GM10266 (cell line): Measurements from ENCODE around the gene ATRNL1.

Experiments used
- DNase-seq: peaks from one replicate; pipeline ENCODE4 v3.0.0; 2012; ENCODE audit errors: extremely low spot score
- TF ChIP-seq, protein P1 (sequence below): IDR thresholded peaks from 2 replicates; pipeline ENCODE4 v1.5.1; 2012; ENCODE audit warnings: mild to moderate bottlenecking, low read depth; ENCODE audit not compliant: control insufficient read depth, insufficient read depth; ENCODE audit errors: missing control alignments

The ATRNL1 gene

GRCh38 chr10:115049318-115049717, 43.8 kb upstream of the ATRNL1 start:
- no peak for DNase-seq
- TF ChIP-seq, protein P1, sequence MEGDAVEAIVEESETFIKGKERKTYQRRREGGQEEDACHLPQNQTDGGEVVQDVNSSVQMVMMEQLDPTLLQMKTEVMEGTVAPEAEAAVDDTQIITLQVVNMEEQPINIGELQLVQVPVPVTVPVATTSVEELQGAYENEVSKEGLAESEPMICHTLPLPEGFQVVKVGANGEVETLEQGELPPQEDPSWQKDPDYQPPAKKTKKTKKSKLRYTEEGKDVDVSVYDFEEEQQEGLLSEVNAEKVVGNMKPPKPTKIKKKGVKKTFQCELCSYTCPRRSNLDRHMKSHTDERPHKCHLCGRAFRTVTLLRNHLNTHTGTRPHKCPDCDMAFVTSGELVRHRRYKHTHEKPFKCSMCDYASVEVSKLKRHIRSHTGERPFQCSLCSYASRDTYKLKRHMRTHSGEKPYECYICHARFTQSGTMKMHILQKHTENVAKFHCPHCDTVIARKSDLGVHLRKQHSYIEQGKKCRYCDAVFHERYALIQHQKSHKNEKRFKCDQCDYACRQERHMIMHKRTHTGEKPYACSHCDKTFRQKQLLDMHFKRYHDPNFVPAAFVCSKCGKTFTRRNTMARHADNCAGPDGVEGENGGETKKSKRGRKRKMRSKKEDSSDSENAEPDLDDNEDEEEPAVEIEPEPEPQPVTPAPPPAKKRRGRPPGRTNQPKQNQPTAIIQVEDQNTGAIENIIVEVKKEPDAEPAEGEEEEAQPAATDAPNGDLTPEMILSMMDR, result no peak

GRCh38 chr10:115049960-115050359, 43.2 kb upstream of the ATRNL1 start:
- no peak for DNase-seq
- TF ChIP-seq, protein P1, result no peak

GRCh38 chr10:115050375-115051010, 42.7 kb upstream of the ATRNL1 start:
- TF ChIP-seq, protein P1, result no peak
- no peak for DNase-seq

GRCh38 chr10:115051216-115051615, 41.9 kb upstream of the ATRNL1 start:
- DNase-seq, result no peak
- TF ChIP-seq, protein P1, result no peak

- TF ChIP-seq, protein P1, result no peak
- DNase-seq, result no peak
These were observed 40.9 kb upstream of the ATRNL1 start for GRCh38 chr10:115052226-115052625.

GRCh38 chr10:115052728-115053127, 40.4 kb upstream of the ATRNL1 start:
- TF ChIP-seq, protein P1, result no peak
- DNase-seq, result no peak

GRCh38 chr10:115056186-115056585, 37.0 kb upstream of the ATRNL1 start:
- no peak for DNase-seq
- TF ChIP-seq, protein P1, result no peak
